Measurements from ENCODE around the gene MDP1. TPM values are rescaled to one million over a fixed set of nuclear protein-coding genes. Genes with fewer than 3 reads are reported as not detected.
A peak's percentile ranks its signal among the peaks of the same experiment; 100 is the strongest.

MDP1 gene
- total RNA-seq, 4 donors from 2014 or later, result 6.9 to 17.1 (median 11.4) TPM

DNA sequence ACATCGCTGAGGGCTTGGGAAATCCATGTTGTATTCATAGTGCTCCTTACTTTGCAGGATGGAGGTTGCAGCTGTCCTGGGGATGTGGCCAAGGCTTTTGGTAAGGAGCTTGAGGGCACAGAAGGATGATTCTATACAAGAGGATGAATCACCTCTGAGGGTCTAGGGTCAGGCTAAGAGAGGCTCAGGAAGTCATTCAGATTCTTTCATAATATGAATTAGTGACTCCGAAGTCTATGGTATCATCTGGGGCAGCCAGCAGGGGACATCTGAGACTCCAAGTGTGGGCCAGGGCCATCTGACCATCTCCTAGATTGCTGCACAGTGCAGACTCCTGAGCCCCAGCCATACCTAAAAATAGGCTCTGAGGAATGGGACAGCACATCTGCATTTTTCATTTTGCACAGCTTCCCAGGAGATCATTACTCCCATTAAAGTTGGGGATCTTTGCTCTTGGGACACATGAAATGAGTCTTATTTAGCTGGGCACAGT lies 21.6 kb upstream of the MDP1 start:
- Histone ChIP-seq H3K36me3 (peaks cover 0 to 60% of the 10 kb centered on the region in 2 donors), H3K9me3 (no peaks in the 10 kb centered on the region), H3K27ac (peak overlapping the region in 1 of 4 donors; percentile 18), H3K4me1 (peaks cover 6 to 74% (median 40%) of the 10 kb centered on the region in 3 donors), H3K27me3 (no peaks in the 10 kb centered on the region), H3K4me3 (no peak overlapping the region)
- 80% methylated on average over 1 of the region's 2 CpGs; no CpG with 5 or more reads in 1 of the 2 donors for WGBS, 2 donors (ENCODE audit: low coverage in 1 of 2)
- ATAC-seq, result no peak
- TF ChIP-seq EP300 (IDR thresholded peaks at IDR 0.05), result no peak

DNA sequence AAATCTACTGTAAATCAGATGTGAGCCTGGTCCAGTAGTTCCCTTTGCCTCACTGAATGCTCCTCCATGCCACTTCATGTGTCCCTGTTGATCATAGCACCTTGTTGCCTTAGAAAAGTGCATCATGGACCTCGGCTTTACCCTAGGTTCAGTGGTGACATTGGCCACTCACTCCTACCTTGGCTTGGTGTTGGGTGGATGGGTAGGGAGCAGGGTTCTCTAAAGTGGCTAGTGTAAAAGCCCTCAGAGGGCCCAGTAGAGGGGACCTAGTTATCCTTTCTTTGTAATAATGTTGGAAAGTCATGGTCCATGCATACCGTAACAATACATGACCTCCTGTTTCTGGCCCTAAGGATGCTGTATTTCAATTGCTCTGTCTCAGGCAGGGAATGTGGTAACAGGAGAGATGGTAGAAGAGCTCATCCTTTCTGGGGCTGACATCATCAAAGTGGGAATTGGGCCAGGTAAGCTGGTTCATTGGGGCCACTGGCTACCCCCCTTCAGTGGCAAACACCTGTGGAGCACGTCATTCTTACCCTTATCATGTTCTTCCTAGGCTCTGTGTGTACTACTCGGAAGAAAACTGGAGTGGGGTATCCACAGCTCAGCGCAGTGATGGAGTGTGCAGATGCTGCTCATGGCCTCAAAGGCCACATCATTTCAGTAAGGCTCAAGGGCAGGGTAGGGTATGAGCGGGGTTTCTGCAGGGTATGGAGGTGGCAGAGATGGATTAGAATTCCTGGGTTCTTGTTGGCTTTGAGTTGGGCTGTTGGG lies 21.0 kb upstream of the MDP1 start:
- Histone ChIP-seq H3K27me3 (no peaks in the 10 kb centered on the region), H3K27ac (peak overlapping the region in 1 of 4 donors; percentile 18), H3K4me3 (no peak overlapping the region), H3K9me3 (no peaks in the 10 kb centered on the region), H3K36me3 (peaks cover 0 to 60% of the 10 kb centered on the region in 2 donors), H3K4me1 (peaks cover 6 to 74% (median 40%) of the 10 kb centered on the region in 3 donors)
- TF ChIP-seq, protein P1, sequence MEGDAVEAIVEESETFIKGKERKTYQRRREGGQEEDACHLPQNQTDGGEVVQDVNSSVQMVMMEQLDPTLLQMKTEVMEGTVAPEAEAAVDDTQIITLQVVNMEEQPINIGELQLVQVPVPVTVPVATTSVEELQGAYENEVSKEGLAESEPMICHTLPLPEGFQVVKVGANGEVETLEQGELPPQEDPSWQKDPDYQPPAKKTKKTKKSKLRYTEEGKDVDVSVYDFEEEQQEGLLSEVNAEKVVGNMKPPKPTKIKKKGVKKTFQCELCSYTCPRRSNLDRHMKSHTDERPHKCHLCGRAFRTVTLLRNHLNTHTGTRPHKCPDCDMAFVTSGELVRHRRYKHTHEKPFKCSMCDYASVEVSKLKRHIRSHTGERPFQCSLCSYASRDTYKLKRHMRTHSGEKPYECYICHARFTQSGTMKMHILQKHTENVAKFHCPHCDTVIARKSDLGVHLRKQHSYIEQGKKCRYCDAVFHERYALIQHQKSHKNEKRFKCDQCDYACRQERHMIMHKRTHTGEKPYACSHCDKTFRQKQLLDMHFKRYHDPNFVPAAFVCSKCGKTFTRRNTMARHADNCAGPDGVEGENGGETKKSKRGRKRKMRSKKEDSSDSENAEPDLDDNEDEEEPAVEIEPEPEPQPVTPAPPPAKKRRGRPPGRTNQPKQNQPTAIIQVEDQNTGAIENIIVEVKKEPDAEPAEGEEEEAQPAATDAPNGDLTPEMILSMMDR (IDR thresholded peaks at IDR 0.05), result no peak
- TF ChIP-seq POLR2A (IDR thresholded peaks at IDR 0.05), result no peak
- TF ChIP-seq POLR2AphosphoS5 (IDR thresholded peaks at IDR 0.05), result no peak
- no peak for TF ChIP-seq EP300 (IDR thresholded peaks at IDR 0.05)
- 94 to 100% methylated on average over 1 to 2 of the region's 6 CpGs for WGBS, 2 donors (ENCODE audit: low coverage in 1 of 2)
- no peak for ATAC-seq

DNA sequence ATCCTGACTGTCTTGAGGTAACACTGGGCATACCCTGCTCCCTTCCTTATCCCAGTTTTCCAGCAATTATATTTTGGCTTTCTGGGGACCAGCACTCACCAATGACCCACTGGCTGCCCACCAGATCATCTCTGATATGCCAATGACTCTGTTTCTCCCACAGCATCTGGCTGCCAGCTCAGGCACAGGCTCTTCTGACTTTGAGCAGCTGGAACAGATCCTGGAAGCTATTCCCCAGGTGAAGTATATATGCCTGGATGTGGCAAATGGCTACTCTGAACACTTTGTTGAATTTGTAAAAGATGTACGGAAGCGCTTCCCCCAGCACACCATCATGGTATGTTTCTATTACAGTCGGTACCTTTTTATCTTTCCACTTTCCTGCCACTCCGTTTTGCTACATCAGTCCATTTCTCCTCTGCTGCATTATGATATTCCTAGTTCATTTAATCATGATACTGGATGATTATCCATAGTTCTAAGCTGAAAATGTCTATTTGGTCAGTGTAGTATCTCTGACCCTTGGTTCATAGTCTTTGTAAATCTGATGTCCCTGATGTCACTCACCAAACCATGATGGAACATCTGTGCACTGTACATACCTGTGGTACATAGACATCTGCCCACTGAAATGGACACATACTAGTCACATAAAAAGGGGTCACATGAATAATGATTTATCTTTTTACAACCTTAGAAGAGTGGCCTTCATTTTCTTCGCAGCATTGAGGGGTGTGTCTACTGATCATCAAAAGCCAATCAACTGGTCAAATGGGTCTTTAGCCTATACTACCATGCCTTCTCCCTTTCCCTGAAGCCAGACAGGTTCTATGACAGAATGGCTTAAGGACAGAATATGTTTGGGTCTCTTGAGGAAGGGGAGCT lies 20.2 kb upstream of the MDP1 start:
- H3K4me1 ChIP-seq, result peaks cover 6 to 74% (median 38%) of the 10 kb centered on the region in 3 donors
- no peak for ATAC-seq

DNA sequence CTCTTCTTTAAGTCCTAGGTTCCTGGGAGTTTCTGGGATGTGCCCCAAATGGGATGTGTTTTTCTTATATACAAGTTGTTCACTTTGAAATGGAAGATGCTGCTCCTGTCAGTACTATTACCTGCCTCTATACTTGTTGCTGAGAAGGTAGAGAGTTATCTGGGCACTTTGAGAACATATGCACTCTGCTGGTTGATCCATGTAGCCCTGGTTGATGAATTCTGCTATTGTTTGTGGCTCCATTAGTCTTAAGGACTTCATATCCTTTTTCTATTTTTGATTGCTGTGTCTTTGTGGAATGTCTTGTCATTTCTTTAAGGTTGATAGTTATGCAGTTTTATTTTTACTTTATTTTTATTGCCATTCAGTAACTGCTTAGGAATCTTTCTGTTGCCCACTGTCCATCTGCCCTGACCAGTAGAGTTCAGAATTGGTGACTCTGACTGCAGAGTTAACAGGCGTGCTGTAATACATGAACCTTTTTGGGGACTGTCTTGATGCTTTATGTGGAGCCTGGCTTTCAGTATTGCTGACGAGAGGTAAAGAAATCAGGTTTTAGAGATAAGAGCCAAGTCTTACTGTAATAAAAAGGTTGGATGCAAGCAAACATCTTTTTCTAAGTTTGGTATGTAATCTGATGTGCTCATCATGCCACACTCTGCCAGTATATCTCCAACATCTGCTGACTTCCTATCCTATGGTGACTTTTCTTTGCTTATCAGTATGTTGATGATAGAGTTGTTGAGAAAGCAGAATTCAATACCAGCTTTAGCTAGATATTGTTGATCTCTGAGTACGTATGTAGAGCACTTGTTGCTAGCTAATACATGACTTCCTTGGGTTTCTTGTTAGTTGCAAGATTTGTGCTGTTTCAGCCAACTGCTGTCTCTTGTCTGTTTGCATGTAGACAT lies 18.5 kb upstream of the MDP1 start:
- Histone ChIP-seq H3K27ac (peak overlapping the region in 2 of 4 donors; percentile 24 to 43), H3K4me3 (no peak overlapping the region), H3K9me3 (no peaks in the 10 kb centered on the region), H3K36me3 (peaks cover 0 to 39% of the 10 kb centered on the region in 2 donors), H3K4me1 (peaks cover 4 to 63% (median 27%) of the 10 kb centered on the region in 3 donors), H3K27me3 (no peaks in the 10 kb centered on the region)
- 86 to 94% methylated on average over 3 of the region's 3 CpGs for WGBS, 2 donors (ENCODE audit: low coverage in 1 of 2)
- TF ChIP-seq EP300 (IDR thresholded peaks at IDR 0.05), result no peak
- TF ChIP-seq, protein P1 (IDR thresholded peaks at IDR 0.05), result no peak
- no peak for TF ChIP-seq POLR2AphosphoS5 (IDR thresholded peaks at IDR 0.05)
- no peak for TF ChIP-seq POLR2A (IDR thresholded peaks at IDR 0.05)
- no peak for ATAC-seq

More for the DNA sequence above, 20.2 kb upstream of the MDP1 start:
- H3K9me3 ChIP-seq, result no peaks in the 10 kb centered on the region
- 89 to 90% methylated on average over 5 of the region's 5 CpGs for WGBS, 2 donors (ENCODE audit: low coverage in 1 of 2)
- TF ChIP-seq EP300 (IDR thresholded peaks at IDR 0.05), result no peak
- no peak for TF ChIP-seq POLR2AphosphoS5 (IDR thresholded peaks at IDR 0.05)
- TF ChIP-seq, protein P1 (IDR thresholded peaks at IDR 0.05), result no peak
- no peak for TF ChIP-seq POLR2A (IDR thresholded peaks at IDR 0.05)
- no peak overlapping the region for H3K27ac ChIP-seq
- no peak overlapping the region for H3K4me3 ChIP-seq
- H3K36me3 ChIP-seq, result peaks cover 0 to 55% of the 10 kb centered on the region in 2 donors
- no peaks in the 10 kb centered on the region for H3K27me3 ChIP-seq
